GM19467 (cell line): ENCODE data around the gene MYO1E.
"Not testable (repeated sequence)": the region's sequence is repeated elsewhere in the genome, so short reads cannot be mapped to it uniquely, and the experiment has no call there.

Source experiments
- ATAC-seq: cut with Tn5 transposase; IDR thresholded peaks from one replicate; pipeline ENCODE4 v1.9.1; 2021; ENCODE audit warnings: mild to moderate bottlenecking, moderate library complexity; ENCODE audit not compliant: unreplicated experiment

MYO1E gene

DNA sequence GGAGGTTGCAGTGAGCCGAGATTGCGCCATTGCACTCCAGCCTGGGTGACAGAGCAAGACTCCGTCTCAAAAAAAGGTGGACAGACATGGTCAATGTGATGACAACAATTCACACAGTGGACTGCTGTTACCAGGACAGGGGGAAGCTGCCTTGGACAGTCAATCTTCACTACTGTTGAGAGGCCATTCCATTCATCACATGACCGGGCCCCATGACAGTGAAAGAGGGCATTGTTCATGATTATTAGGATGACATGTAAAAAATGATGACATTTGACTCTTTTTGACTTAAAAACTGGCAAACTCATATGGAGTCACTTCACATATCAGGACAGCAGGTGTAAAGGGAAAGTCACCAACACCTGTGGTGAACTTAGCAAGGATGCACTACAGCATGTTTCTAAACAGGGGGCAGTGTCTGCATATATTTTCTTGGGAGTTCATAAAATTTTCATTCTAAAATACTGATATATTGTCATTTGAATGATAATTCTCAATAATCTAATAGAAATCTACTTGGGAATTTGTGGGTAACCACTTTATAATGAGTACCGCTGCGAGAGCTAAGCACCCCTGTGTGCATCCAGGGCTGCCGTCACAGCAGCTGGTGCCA is 200.3 kb downstream of the MYO1E start:
- no peak for ATAC-seq

DNA sequence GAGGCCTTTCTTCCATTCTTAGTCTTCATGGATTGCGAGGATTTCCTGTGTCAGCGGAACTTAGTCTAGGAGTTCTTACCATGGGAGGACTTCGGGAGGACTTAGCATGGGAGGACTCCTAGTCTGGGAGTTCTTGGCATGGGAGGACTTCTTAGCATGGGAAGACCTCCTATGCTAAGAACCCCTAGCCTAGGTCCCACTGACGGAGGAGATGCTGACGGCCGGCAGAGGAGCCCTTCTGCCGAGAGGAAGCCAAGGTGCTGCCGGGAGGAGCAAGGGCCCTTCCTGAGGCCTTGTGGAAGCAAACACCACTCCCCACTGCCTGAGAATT is 201.6 kb downstream of the MYO1E start:
- no peak for ATAC-seq

DNA sequence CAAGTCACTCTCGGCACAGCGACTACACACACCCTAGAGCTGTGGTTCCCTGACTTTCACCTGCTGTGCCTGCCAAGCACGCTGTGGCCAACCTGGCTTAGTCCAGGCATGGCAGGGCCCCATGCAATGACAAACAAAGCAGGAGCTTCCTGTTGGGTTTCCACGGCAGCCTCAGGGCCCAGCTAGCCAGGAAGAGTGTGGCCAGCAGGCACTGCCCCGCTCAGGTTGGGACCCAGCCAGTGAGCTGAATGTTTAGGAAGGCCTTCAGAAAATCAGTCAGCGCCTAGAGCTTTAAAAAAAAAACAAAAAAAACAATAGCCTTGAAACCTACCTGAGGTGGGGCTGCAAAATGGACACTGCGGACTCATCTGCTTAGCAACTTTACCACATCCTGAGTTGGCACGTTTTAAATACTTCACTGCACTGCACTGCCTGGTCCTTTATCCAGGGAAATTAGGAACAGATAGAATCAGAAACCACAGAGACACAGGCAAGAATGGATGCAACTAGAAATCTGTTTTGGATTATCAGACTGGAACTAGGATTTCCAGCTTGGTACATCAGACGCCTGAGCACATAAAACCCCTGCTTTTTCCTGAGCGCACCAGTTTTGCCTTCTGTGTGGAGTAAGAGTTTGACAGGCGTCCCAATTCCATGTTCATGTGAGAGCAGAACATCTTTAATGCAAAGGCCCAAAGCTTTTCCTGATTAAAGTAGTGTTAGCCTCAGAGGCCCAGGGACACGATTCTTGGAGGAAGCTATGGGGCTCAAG is 202.2 kb downstream of the MYO1E start:
- no peak for ATAC-seq

DNA sequence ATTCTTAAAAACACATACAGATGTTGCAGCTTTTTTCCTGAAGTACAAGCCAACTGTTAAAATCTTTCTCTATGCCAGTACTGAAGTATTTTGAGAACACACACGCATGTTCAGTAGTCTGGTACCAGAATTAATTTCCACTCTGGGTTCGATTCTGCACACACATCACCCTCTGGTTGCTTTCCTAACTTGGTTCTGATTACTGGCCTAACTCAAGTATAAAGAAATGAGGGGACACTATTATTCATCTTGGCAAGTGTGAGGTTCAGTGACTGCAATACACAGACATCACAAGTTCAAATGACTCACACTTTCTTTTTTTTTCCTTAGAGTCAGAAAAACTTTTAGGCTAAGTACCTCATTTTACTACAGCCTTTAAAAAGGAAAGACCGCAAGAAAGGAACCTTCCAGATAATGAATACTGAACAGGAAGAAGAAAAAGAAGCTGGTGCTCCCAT is 203.4 kb downstream of the MYO1E start:
- ATAC-seq = no peak

DNA sequence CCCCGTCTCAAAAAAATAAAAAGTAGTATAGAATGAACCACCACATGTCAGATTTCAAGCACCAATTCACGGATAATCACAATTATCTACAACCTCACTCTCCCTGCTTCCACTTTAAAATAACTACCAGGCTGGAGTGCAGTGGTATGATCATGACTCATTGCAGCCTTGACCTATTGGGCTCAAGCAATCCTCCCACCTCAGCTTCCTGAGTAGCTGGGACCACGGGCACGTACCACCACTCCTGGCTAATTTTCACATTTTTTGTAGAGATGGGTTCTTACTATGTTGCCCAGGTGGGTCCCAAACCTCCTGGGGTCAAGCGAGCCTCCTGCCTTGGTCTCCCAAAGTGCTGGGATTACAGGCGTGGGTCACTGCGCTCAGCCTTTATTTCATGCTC is 204.1 kb downstream of the MYO1E start:
- ATAC-seq = no peak

DNA sequence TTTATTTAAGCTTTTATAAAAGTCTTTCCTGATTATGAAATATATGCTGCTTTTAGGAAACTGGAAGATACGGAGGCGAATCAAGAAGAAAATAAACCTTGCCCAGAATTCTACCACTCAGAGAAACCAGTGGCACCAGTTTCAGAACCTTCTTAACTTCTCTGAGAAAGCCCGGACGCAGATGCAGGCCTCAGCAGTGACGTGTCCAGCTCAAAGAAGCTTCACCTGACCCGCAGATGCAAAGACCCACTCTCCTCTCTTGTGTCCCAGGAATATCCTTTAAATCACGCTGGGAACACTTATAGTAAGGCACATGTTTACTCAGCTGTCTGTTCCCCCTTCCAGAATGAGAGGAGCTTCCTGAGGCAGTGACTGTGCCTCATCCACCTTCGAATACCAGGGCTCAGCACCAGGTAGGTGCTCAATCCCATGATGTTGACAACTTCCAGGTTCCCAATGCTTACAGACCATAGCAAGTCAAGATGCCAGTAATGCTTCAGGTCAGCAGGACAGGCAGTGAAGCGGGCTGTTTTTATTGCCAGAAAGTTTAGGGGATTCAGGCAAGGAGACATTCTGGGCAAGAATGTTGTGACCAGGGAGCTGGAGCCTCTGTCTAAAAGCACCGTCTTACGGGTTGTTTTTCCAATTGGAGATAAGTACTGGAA is 205.9 kb downstream of the MYO1E start:
- ATAC-seq = no peak

DNA sequence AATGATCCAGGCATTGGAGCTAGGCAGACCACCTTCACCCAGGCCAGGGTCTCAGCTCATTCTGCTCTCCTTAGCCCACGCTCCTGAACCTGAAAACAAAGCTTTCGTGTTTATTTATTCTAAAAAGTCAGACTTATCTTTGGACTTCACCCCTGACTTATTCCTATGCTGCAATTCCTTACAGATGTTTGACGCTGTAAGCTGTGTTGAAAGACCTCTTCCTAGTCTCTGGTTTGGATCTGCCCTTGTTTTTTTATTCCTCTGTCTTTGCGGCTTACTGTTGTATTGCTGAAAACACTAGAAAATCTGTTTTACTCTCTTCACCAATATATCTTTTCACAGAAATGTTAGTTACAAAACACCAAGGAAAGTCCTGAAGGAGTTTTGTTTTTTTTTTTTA is 206.5 kb downstream of the MYO1E start:
- ATAC-seq = no peak

DNA sequence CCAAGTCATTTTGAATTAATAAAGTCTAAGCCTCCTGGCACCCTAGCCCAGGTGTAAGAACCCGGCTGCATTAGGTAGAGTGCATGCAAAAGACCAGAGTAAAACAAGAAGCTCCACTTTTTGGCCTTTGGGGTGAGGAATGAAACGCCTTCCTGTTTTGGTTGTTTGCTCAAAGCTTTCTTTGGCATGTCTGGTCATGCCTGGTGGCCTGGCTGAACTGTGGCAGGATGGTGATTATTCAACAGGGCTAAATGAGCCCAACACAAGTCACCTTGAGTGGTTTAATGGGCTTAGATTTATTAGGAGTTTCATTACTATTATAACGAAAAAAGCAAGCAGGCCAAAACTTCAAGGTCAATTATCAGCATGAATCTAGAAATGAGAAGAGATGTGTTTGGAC is 206.9 kb downstream of the MYO1E start:
- ATAC-seq = no peak

DNA sequence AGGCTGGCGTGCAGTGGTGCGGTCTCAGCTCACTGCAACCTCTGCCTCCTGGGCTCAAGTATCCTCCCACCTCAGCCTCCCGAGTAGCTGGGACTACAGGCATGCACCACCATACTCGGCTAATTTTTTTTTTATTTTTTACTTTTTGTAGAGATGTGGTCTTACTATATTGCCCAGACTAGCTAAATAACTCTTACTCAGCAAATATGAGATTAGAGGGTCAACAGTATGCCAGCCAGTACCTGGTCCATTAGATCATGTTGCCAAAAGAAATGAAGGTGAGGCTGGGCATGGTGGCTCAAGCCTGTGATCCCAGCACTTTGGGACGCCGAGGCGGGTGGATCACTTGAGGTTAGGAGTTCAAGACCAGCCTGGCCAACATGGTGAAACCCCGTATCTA is 210.6 kb downstream of the MYO1E start:
- not testable (repeated sequence) for ATAC-seq

DNA sequence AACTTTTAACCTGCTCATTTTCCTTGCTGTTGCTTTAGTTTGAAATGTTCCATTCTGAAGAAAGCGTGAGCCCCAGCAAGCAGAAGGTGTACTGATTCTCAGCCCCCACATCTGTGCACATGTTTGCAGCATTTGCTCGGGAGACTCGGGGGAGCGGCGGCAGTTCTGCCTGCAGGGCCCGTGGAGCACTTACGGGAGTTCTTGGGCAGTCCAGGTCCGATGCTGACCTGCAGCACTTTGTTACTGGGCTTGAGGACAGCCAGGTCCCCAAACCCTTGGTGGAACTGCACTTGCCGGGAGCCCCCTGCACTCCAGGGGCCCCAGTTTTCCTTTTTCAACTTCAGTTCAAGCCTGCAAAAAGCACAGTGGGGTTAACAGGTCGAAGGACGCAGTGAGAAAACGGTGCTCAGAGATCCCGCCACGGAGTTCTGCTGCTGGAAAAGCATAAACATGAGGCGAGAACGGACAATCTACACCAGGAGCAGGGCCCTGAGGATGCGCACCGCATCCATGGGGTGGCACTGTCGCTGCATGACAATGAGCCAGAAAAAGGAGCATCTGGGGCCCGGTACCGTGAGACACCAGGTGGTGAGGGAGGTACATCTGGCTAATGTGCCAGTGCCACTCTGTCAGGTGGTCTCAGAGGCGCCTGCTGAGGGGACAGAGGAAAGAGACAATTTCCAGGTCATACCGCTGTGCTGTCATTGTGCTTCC is 211.6 kb downstream of the MYO1E start:
- ATAC-seq = no peak

DNA sequence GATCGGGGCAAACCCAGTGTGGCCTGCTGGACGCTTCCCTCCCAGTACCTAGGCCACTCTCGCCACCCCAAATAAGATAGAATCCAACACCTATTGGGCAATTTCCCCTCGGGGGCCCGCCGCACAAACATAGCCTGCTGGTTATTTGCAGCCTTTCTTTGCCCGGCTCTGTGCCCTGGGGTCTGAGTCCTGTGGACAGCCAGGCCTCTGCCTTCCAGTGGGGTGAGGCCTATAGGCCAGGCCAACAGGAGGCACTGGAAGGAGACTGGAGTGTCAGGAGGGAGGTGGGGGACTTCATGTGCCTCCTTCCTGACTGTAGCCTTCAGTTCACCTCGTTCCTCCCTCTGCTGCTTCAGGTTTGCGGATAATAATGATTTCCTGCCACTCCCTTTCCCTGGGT is 213.5 kb downstream of the MYO1E start:
- no peak for ATAC-seq

DNA sequence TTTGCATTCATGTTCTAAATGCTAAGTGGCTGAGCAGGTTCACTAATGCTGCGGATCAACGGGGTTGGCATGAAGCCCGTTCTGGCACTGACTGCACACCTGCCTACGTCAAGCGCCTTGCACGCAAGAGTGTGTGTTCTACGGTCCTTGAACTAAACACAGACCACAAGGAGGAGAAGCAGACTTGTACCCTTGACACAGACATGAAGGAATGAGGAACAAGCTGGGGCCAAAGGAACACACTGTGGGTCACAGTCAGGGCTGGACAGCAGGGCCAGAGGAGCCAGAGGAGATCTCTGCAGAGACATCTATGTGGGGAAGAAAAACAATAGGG is 214.0 kb downstream of the MYO1E start:
- ATAC-seq = no peak

DNA sequence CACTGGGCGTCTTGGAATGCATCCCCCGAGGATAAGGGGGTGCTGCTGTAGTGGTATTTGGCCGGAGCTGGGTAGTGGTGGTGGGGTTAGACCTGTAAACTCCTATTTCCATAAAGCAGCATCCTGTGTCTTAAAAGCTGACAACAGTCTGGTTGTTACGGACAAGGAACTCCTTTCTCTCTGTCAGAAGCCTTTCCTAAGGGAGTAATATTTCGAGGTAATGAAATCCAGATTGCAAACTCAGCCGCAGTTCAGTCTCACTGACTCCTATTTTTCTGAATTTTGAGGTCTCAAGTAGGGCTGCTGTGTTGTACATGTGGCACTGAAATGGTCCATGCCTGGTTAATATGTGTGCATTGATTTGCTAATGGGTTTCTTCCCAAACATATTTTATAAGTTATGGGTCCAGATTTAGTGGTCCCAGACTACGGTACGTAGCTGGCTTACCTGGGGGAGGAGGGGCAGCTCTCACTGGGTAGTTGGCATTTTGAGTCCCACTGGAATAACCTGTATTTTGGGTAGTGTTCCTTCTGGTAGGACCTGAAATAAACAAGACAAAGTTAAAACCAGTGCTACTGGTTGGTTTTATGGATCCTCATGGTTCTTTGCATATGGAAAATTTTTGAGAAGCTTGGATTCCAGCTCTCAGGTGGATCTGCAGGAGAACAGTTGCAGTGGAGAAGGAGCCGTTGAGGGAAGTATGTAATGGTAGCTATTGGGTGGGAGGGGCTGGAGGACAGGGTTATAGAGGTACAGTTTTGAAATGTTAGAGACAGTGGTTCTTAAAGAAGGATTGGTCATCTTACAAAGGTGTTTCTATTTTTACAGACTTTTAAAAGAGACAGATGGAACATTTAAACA is 214.6 kb downstream of the MYO1E start:
- ATAC-seq = no peak

DNA sequence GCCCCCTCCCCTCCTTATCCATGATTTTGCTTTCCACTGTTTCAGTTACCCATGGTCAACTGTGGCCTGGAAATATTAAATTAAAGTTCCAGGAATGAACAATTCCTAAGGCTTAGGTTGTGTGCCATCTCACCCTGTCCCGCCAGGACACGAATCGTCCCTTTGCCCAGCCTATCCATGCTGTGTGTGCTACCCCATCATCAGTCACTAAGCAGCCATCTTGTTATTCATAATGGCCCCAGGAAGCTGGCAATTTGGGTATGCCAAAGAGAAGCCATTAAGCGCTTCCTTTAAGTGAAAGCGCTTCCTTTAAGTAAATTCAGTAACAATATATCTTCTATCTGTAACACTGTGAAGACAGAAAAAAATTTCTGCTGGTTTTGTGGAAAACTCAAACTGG is 215.3 kb downstream of the MYO1E start:
- no peak for ATAC-seq

DNA sequence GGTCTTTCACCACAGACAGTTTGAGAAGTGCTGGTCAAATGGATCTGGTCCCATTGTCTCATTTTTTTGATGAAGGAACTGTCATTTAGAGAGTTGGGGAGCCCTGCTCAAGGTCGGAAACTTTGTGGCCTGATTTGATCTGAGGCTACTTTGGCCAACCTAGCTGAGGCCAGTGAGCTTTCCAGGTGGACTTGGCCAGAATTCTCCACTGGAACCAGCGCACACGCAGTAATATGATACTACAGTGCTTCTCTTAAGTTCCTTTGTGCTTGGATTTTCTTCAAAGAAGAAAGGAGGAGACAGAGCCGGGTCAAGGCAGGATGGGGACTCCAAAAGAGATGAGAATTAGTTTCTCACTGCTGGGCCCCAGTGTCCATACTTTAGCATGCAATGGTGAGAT is 217.2 kb downstream of the MYO1E start:
- no peak for ATAC-seq

DNA sequence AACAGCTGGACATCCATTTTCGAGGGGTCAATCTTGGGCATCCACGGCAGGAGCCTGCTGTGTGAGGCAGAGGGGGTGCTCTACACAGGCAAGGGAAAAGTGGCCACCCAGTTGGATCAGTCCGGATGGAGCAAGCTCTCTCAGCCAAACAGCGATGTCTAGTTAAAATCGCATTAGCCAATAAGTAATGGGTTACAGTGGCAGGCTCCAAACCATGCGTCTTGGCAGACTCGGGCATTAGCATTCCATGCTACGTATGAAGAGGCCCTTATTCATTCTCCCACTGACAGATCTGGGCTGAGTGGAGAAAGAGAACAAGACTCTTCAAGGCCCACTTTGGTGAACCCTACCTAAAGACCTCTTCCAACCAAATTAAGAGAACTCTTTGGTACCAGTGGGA is 218.4 kb downstream of the MYO1E start:
- ATAC-seq = no peak

DNA sequence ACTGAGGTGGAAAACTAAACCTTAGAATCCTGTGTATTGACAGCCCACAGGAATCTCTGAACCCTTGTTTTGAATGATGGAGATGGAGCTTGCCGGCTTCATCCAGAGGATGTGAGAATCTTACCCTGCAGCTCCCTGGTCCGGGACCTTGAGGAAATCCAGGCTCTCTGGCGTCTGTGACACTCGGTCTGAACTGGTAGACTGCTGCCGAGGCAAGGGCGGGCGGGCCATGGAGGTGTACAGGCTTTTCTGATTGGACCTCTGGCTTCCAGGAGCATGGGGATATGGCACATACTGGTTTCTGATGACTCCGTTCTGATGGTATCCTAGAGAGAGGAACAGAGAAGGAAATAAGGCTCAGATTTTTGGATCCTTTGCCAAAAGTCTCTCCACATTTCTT is 219.2 kb downstream of the MYO1E start:
- no peak for ATAC-seq

DNA sequence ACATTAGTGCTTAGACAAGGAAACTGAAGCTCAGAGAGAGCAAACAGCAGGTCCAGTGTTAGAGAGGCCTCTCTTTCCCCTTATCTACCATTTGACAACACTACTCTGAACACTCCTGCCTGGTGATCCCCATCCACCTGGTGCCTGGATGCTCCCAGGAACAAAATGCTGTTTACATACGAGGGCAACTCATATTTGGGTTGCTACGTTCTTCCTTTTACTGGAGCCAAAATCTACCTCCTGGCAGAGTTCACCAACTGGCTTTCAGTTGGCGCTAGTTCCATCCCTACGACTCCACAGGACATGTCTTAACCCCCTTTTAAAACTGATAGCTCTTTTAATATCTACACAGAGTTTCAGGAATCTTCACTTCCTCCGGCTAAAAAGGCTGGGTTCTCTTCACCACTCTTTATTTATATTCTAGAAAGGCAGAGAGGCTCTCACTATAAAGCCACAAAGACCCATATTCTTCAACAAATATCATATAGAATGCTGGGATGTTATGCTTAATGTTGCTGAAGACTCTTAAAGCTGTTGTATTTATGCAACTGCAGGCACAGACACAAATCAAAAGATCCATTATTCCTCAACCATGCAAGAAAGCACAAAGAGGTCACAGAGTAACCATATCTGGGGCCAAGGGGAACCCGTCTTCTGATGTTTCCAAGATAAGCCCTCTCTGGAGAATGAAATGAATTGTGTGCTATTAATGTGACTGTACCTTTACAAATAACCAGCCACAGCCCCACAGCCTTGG is 219.8 kb downstream of the MYO1E start:
- ATAC-seq = no peak

DNA sequence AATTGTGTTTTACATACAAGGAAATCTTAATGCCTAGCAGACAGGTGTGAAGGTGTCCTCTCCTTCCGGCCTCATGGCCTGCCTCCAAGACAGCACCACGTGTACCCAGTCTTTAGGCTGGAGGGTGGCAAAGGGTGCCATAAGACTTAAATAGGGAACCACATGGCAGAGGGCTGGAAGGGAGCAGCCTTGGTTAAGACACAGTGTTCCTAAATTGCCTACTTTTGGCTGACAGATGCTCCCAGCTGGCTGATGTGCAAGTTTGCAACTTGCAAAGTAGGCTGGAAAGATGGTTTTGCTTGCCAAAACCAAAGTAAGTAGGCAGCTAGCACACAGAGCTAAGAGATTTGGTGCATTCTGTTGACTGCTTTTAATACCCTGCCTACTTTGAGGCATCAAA is 222.5 kb downstream of the MYO1E start:
- no peak for ATAC-seq

DNA sequence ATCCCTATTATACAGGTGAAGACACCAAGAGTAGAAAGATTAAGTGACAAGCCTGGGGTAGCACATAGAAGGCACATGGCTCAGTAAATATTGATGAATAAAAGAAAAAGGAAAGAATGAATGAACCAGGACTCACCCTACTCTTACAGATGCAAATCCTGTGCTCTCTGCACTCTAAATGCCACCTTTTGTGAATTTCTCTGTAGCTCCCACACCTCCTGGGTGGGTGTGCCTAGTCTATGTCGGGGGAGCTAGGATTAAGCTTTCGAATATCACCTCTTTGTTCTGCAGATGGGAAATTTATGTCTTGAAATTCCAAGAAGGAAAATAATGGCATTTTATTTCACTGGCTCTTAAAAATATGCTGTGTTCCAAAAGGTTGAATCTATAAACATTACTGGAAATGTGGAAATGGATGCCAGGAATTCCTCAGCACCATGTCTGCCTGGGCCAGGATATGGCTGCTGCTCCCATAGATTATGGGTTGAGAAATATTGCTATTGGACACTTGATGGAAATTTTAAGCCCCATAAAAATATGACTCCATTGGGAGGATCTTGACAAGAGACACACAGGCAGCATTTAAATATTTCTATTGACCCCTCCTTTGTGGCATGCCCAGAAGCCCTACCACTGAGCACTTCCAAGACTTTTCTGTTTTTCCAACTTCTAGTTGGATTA is 224.4 kb downstream of the MYO1E start:
- no peak for ATAC-seq
